ENCODE results near the gene TULP4. TPM values are rescaled to one million over a fixed set of nuclear protein-coding genes. Genes with fewer than 3 reads are reported as not detected.
"Not testable (repeated sequence)": the region's sequence is repeated elsewhere in the genome, so short reads cannot be mapped to it uniquely, and the experiment has no call there.

Gene TULP4
- total RNA-seq, 1 donor from 2014 or later = 21.9 TPM

GRCh38 chr6:158339197-158339596 is 26.9 kb downstream of the TULP4 start:
- H3K4me1 Mint-ChIP-seq (ENCODE audit: low read depth) = peaks cover 16% of the 10 kb centered on the region
- H3K27ac Mint-ChIP-seq; intact Hi-C loops (cut with micrococcal nuclease); H3K4me3 Mint-ChIP-seq; H3K9me3 Mint-ChIP-seq; DNase-seq (ENCODE audit: low spot score); H3K27me3 Mint-ChIP-seq (ENCODE audit: insufficient read depth); H3K36me3 Mint-ChIP-seq (ENCODE audit: low read depth): not testable (repeated sequence)

- Mint-ChIP-seq H3K27me3 (ENCODE audit: insufficient read depth) (peaks cover 2% of the 10 kb centered on the region), H3K27ac (no peak overlapping the region), H3K9me3 (no peaks in the 10 kb centered on the region), H3K36me3 (ENCODE audit: low read depth) (peaks cover 3% of the 10 kb centered on the region), H3K4me3 (no peak overlapping the region), H3K4me1 (ENCODE audit: low read depth) (peaks cover 22% of the 10 kb centered on the region)
- no peak for DNase-seq (ENCODE audit: low spot score)
- intact Hi-C loops (cut with micrococcal nuclease) = no loop called here
These were observed 28.0 kb downstream of the TULP4 start for GRCh38 chr6:158340252-158340651.

- H3K9me3 Mint-ChIP-seq = peaks cover 8% of the 10 kb centered on the region
- H3K27me3 Mint-ChIP-seq (ENCODE audit: insufficient read depth) = no peaks in the 10 kb centered on the region
- no peak overlapping the region for H3K27ac Mint-ChIP-seq
- DNase-seq (ENCODE audit: low spot score) = no peak
- peaks cover 6% of the 10 kb centered on the region for H3K36me3 Mint-ChIP-seq (ENCODE audit: low read depth)
- H3K4me3 Mint-ChIP-seq = no peak overlapping the region
- peaks cover 12% of the 10 kb centered on the region for H3K4me1 Mint-ChIP-seq (ENCODE audit: low read depth)
- intact Hi-C loops (cut with micrococcal nuclease) = loop anchor here (2.0 kb wide), 1 partner anchor 22 kb away; no protein-coding TSS in a partner anchor
These were observed 32.3 kb downstream of the TULP4 start for GRCh38 chr6:158344534-158344933.

- not testable (repeated sequence) for H3K27me3 Mint-ChIP-seq (ENCODE audit: insufficient read depth); H3K4me3 Mint-ChIP-seq; H3K36me3 Mint-ChIP-seq (ENCODE audit: low read depth); H3K9me3 Mint-ChIP-seq; H3K27ac Mint-ChIP-seq; DNase-seq (ENCODE audit: low spot score)
- peaks cover 12% of the 10 kb centered on the region for H3K4me1 Mint-ChIP-seq (ENCODE audit: low read depth)
- intact Hi-C loops (cut with micrococcal nuclease) = loop anchor here (2.0 kb wide), 1 partner anchor 23 kb away; no protein-coding TSS in a partner anchor
These were observed 33.2 kb downstream of the TULP4 start for GRCh38 chr6:158345444-158345843.

GRCh38 chr6:158347335-158347734 is 35.1 kb downstream of the TULP4 start:
- Mint-ChIP-seq H3K27ac (no peak overlapping the region), H3K9me3 (peaks cover 8% of the 10 kb centered on the region), H3K4me1 (ENCODE audit: low read depth) (peaks cover 12% of the 10 kb centered on the region), H3K27me3 (ENCODE audit: insufficient read depth) (no peaks in the 10 kb centered on the region), H3K4me3 (no peak overlapping the region), H3K36me3 (ENCODE audit: low read depth) (peaks cover 6% of the 10 kb centered on the region)
- intact Hi-C loops (cut with micrococcal nuclease) = no loop called here
- DNase-seq (ENCODE audit: low spot score) = no peak

- H3K27ac Mint-ChIP-seq; H3K9me3 Mint-ChIP-seq; H3K36me3 Mint-ChIP-seq (ENCODE audit: low read depth); intact Hi-C loops (cut with micrococcal nuclease); DNase-seq (ENCODE audit: low spot score); H3K27me3 Mint-ChIP-seq (ENCODE audit: insufficient read depth); H3K4me3 Mint-ChIP-seq; H3K4me1 Mint-ChIP-seq (ENCODE audit: low read depth): not testable (repeated sequence)
These were observed 36.7 kb downstream of the TULP4 start for GRCh38 chr6:158348737-158349504.

- H3K9me3 Mint-ChIP-seq; H3K36me3 Mint-ChIP-seq (ENCODE audit: low read depth); DNase-seq (ENCODE audit: low spot score); H3K4me1 Mint-ChIP-seq (ENCODE audit: low read depth); H3K27ac Mint-ChIP-seq; H3K4me3 Mint-ChIP-seq; intact Hi-C loops (cut with micrococcal nuclease); H3K27me3 Mint-ChIP-seq (ENCODE audit: insufficient read depth): not testable (repeated sequence)
These were observed 37.4 kb downstream of the TULP4 start for GRCh38 chr6:158349505-158350275.

- H3K27ac Mint-ChIP-seq; H3K36me3 Mint-ChIP-seq (ENCODE audit: low read depth); intact Hi-C loops (cut with micrococcal nuclease); H3K27me3 Mint-ChIP-seq (ENCODE audit: insufficient read depth); H3K4me1 Mint-ChIP-seq (ENCODE audit: low read depth); H3K4me3 Mint-ChIP-seq; H3K9me3 Mint-ChIP-seq; DNase-seq (ENCODE audit: low spot score): not testable (repeated sequence)
These were observed 38.5 kb downstream of the TULP4 start for GRCh38 chr6:158350731-158351130.

GRCh38 chr6:158353883-158354877 is 41.9 kb downstream of the TULP4 start:
- peaks cover 22% of the 10 kb centered on the region for H3K4me1 Mint-ChIP-seq (ENCODE audit: low read depth)
- H3K9me3 Mint-ChIP-seq = no peaks in the 10 kb centered on the region
- no peaks in the 10 kb centered on the region for H3K36me3 Mint-ChIP-seq (ENCODE audit: low read depth)
- no peaks in the 10 kb centered on the region for H3K27me3 Mint-ChIP-seq (ENCODE audit: insufficient read depth)
- no peak for DNase-seq (ENCODE audit: low spot score)
- no peak overlapping the region for H3K27ac Mint-ChIP-seq
- intact Hi-C loops (cut with micrococcal nuclease) = no loop called here
- no peak overlapping the region for H3K4me3 Mint-ChIP-seq

GRCh38 chr6:158356586-158357546 is 44.6 kb downstream of the TULP4 start:
- peaks cover 24% of the 10 kb centered on the region for H3K4me1 Mint-ChIP-seq (ENCODE audit: low read depth)
- H3K4me3 Mint-ChIP-seq = no peak overlapping the region
- H3K27ac Mint-ChIP-seq = peak overlapping the region; percentile 32
- H3K27me3 Mint-ChIP-seq (ENCODE audit: insufficient read depth) = no peaks in the 10 kb centered on the region
- H3K9me3 Mint-ChIP-seq = no peaks in the 10 kb centered on the region
- no peak for DNase-seq (ENCODE audit: low spot score)
- intact Hi-C loops (cut with micrococcal nuclease) = no loop called here
- H3K36me3 Mint-ChIP-seq (ENCODE audit: low read depth) = no peaks in the 10 kb centered on the region

GRCh38 chr6:158357570-158358216 is 45.4 kb downstream of the TULP4 start:
- H3K36me3 Mint-ChIP-seq (ENCODE audit: low read depth) = no peaks in the 10 kb centered on the region
- intact Hi-C loops (cut with micrococcal nuclease) = no loop called here
- peaks cover 24% of the 10 kb centered on the region for H3K4me1 Mint-ChIP-seq (ENCODE audit: low read depth)
- H3K27me3 Mint-ChIP-seq (ENCODE audit: insufficient read depth) = no peaks in the 10 kb centered on the region
- H3K4me3 Mint-ChIP-seq = no peak overlapping the region
- no peaks in the 10 kb centered on the region for H3K9me3 Mint-ChIP-seq
- no peak for DNase-seq (ENCODE audit: low spot score)
- H3K27ac Mint-ChIP-seq = peak overlapping the region; percentile 32

Data from activated T-helper 1 cell treated with anti-CD3 and anti-CD28 coated beads, Interleukin-12 subunit alpha, Interleukin-12 subunit beta, Interleukin-2, Interleukin-4 antibody, amounts not matched to agents 30 ng/mL and 10 ng/mL and 1 ng/mL, durations not matched to agents 14 hours and 24 hours and 36 hours (primary cell).